Measurements from ENCODE around the gene PTPDC1. TPM values are rescaled to one million over a fixed set of nuclear protein-coding genes. Genes with fewer than 3 reads are reported as not detected.

Gene PTPDC1, protein sequence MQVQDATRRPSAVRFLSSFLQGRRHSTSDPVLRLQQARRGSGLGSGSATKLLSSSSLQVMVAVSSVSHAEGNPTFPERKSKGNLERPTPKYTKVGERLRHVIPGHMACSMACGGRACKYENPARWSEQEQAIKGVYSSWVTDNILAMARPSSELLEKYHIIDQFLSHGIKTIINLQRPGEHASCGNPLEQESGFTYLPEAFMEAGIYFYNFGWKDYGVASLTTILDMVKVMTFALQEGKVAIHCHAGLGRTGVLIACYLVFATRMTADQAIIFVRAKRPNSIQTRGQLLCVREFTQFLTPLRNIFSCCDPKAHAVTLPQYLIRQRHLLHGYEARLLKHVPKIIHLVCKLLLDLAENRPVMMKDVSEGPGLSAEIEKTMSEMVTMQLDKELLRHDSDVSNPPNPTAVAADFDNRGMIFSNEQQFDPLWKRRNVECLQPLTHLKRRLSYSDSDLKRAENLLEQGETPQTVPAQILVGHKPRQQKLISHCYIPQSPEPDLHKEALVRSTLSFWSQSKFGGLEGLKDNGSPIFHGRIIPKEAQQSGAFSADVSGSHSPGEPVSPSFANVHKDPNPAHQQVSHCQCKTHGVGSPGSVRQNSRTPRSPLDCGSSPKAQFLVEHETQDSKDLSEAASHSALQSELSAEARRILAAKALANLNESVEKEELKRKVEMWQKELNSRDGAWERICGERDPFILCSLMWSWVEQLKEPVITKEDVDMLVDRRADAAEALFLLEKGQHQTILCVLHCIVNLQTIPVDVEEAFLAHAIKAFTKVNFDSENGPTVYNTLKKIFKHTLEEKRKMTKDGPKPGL
- total RNA-seq (10 to 100 TPM in 3 of 5 donors, 1 to 10 TPM in 2; 7.2 to 45.0 (median 13.6) TPM), polyA plus RNA-seq (1 to 10 TPM; 2.8 to 5.8 (median 2.9) TPM)
- long read RNA-seq, donor 1, partial matches to known transcripts: 0 of 1 reads
- long read RNA-seq, donor 1, other reads (novel, unspliced or antisense): 0 of 1 reads
- long read RNA-seq, donor 2, partial matches to known transcripts: 0 of 1 reads
- long read RNA-seq, donor 2, other reads (novel, unspliced or antisense): 0 of 1 reads
- long read RNA-seq, donor 3: 0 reads
- long read RNA-seq, donor 4: 0 reads
- long read RNA-seq, donor 5, full-length matches to known transcripts: 1 of 1 reads
- long read RNA-seq, donor 5, partial matches to known transcripts: 0 of 1 reads
- long read RNA-seq, donor 5, other reads (novel, unspliced or antisense): 0 of 1 reads
- long read RNA-seq, donor 6, partial matches to known transcripts: 0 of 1 reads
- long read RNA-seq, donor 6, other reads (novel, unspliced or antisense): 0 of 1 reads
- long read RNA-seq, donor 7, partial matches to known transcripts: 0 of 1 reads
- long read RNA-seq, donor 7, other reads (novel, unspliced or antisense): 0 of 1 reads
- long read RNA-seq, donor 8, partial matches to known transcripts: 0 of 1 reads
- long read RNA-seq, donor 8, other reads (novel, unspliced or antisense): 0 of 1 reads
- long read RNA-seq, donor 9, full-length matches to known transcripts: 1 of 1 reads
- long read RNA-seq, donor 9, partial matches to known transcripts: 0 of 1 reads
- long read RNA-seq, donor 9, other reads (novel, unspliced or antisense): 0 of 1 reads
- long read RNA-seq, donor 10: 0 reads

DNA sequence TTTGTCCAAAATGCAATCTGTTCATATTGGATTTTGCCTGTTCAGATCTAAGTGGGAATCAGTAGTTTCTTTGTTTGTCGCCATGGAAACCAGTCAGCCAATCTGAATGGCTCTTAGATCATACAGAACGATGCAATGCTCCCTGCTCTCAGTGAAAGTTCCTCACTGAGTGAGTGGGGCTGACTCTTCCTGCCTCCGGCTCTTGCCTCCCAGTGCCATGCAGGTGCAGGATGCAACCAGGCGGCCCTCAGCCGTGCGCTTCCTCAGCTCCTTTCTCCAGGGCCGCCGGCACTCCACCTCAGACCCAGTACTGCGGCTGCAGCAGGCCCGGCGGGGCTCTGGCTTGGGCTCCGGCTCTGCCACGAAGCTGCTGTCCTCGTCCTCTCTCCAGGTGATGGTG is at the start of gene PTPDC1:
Gene PTPDC1 (plus strand): TSS at position 151 of the 400 bp plus-strand sequence. CDS start 67 bp downstream, at position 218.
- 85 to 94% (median 91%) methylated on average over 12 to 14 of the region's 14 CpGs for WGBS, 5 donors
- Histone ChIP-seq H3K4me3 (no peak within 1 kb of the TSS), H3K27me3 (no peaks in the 10 kb centered on the region), H3K27ac (peak within 1 kb of the TSS in 3 of 5 donors; percentile 20 to 48 (median 25)), H3K9me3 (no peaks in the 10 kb centered on the region), H3K4me1 (peaks cover 14 to 37% (median 25%) of the 10 kb centered on the region in 4 donors), H3K36me3 (peaks cover 0 to 7% (median 3%) of the 10 kb centered on the region in 4 donors)
- intact Hi-C loops (cut with DNase I; ENCODE audit: low total_unique reads): no loop called here
- TF ChIP-seq CTCF (IDR thresholded peaks at IDR 0.05) (no peak), EP300 (IDR thresholded peaks at IDR 0.05) (no peak), POLR2A (IDR thresholded peaks at IDR 0.05) (no peak), POLR2AphosphoS5 (IDR thresholded peaks at IDR 0.05) (no peak)
- DNase-seq: peak in 1 of 2 donors; percentile 79

DNA sequence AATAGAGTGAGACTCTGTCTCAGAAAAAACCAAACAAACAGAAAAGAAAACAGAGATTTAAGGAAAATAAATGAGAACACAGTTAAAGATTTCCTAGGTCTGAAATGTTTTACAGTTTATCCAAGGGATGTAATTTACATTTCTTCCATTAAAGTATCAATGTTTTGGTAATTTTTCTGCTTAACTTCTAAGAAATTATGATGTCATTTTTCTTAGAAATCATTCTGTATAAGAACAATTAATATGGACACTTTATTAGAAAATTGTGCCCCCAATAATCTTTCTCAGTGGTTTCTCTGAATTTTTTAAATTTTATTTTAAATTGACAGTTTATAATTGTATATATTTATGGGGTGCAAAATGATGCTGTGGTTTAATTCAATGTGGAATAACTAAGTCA is 49.8 kb upstream of the PTPDC1 start:
- H3K36me3 ChIP-seq: no peaks in the 10 kb centered on the region
- DNase-seq: no peak
- intact Hi-C loops (cut with DNase I; ENCODE audit: low total_unique reads): no loop called here

DNA sequence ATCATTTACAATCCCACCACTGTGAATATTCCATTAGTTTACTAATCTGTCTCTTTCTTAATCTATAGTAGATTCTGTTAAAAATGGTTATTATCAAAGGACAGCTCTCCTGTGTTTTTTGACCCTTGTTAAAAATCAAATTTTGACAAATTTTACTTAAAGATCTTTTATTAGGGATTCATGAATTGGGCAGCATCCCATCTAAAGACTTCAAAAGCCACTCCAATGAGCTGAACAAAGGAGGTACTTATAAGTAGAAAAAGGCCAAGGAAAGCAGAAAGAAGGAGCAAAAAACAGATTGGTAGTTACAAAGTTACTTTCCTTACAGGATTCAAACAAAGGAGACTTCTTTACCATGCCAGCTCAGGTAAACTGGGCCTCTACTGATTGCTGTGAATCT is 44.5 kb upstream of the PTPDC1 start:
- intact Hi-C loops (cut with DNase I; ENCODE audit: low total_unique reads): no loop called here
- H3K4me3 ChIP-seq: no peak overlapping the region
- no peak overlapping the region for H3K27ac ChIP-seq

More for the DNA sequence above, 49.8 kb upstream of the PTPDC1 start:
- TF ChIP-seq CTCF (IDR thresholded peaks at IDR 0.05) (no peak), EP300 (IDR thresholded peaks at IDR 0.05) (no peak), POLR2A (IDR thresholded peaks at IDR 0.05) (no peak)
- no peaks in the 10 kb centered on the region for H3K27me3 ChIP-seq
- no peak overlapping the region for H3K4me3 ChIP-seq
- H3K27ac ChIP-seq: no peak overlapping the region
- H3K9me3 ChIP-seq: no peaks in the 10 kb centered on the region
- H3K4me1 ChIP-seq: peaks cover 10 to 26% (median 15%) of the 10 kb centered on the region in 4 donors

More for the DNA sequence above, 44.5 kb upstream of the PTPDC1 start:
- Histone ChIP-seq H3K27me3 (no peaks in the 10 kb centered on the region), H3K4me1 (no peaks in the 10 kb centered on the region), H3K36me3 (no peaks in the 10 kb centered on the region), H3K9me3 (no peaks in the 10 kb centered on the region)
- DNase-seq: no peak
- TF ChIP-seq CTCF (IDR thresholded peaks at IDR 0.05) (no peak), POLR2AphosphoS5 (IDR thresholded peaks at IDR 0.05) (no peak), POLR2A (IDR thresholded peaks at IDR 0.05) (no peak), EP300 (IDR thresholded peaks at IDR 0.05) (no peak)
